T-helper 17 cell (primary cell): Measurements from ENCODE around the gene HIPK1. TPM values are rescaled to one million over a fixed set of nuclear protein-coding genes. Genes with fewer than 3 reads are reported as not detected.
"Not testable (repeated sequence)": the region's sequence is repeated elsewhere in the genome, so short reads cannot be mapped to it uniquely, and the experiment has no call there.

Experiments
- ATAC-seq: fragments of 150-1000 bp; cut with Tn5 transposase; 2 replicates; pipeline ENCODE4 v1.10.0; 2021; ENCODE audit warnings: mild to moderate bottlenecking, moderate library complexity
- DNase-seq, 3 donors: peaks; one replicate each; pipeline versions ENCODE4 v3.0.0 to v3.0.0-alpha.2; 2020 to 2021
- H3K9me3 ChIP-seq: one replicate; pipeline ENCODE4 v1.7.0; 2013; ENCODE audit warnings: low read length, mild to moderate bottlenecking; ENCODE audit not compliant: control insufficient read depth, poor library complexity, severe bottlenecking
- H3K27ac Mint-ChIP-seq: one replicate; pipeline ENCODE4 v1.8.0; 2022; ENCODE audit warnings: mild to moderate bottlenecking, moderate library complexity, mixed read lengths
- H3K27me3 Mint-ChIP-seq: one replicate; pipeline ENCODE4 v1.8.0; 2022; ENCODE audit warnings: mixed read lengths
- H3K36me3 Mint-ChIP-seq: one replicate; pipeline ENCODE4 v1.8.0; 2022; ENCODE audit warnings: low read depth, mixed read lengths
- H3K4me1 Mint-ChIP-seq: one replicate; pipeline ENCODE4 v1.8.0; 2022; ENCODE audit warnings: mild to moderate bottlenecking, mixed read lengths
- H3K4me3 Mint-ChIP-seq: one replicate; pipeline ENCODE4 v1.8.0; 2022; ENCODE audit warnings: mild to moderate bottlenecking, moderate library complexity, mixed read lengths
- total RNA-seq, 4 donors: library from RNA in 2 of 4; stranded (reverse) in 2 of 4; gene quantifications; one replicate each; pipeline ENCODE4 v1.2.3 and lab custom pipeline; 2022 to 2026

Gene HIPK1
- total RNA-seq, 2 donors from 2014 or later = 228 to 253 TPM

DNA sequence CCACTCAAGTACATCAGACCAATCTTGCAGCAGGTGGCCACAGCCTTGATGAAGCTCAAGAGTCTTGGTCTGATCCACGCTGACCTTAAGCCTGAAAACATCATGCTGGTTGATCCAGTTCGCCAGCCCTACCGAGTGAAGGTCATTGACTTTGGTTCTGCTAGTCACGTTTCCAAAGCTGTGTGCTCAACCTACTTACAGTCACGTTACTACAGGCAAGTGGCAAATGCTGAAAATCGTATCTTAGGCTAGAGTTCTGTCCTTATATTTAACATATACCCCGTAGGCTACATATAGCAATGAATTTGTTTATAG is 12.1 kb downstream of the HIPK1 start:
- peak overlapping the region; percentile 89 for H3K4me3 Mint-ChIP-seq
- H3K36me3 Mint-ChIP-seq = peaks cover 12% of the 10 kb centered on the region
- peak overlapping the region; percentile 93 for H3K27ac Mint-ChIP-seq
- no peaks in the 10 kb centered on the region for H3K9me3 ChIP-seq
- no peaks in the 10 kb centered on the region for H3K27me3 Mint-ChIP-seq
- peak; percentile 2 for ATAC-seq
- DNase-seq = no peak
- peaks cover 62% of the 10 kb centered on the region for H3K4me1 Mint-ChIP-seq

DNA sequence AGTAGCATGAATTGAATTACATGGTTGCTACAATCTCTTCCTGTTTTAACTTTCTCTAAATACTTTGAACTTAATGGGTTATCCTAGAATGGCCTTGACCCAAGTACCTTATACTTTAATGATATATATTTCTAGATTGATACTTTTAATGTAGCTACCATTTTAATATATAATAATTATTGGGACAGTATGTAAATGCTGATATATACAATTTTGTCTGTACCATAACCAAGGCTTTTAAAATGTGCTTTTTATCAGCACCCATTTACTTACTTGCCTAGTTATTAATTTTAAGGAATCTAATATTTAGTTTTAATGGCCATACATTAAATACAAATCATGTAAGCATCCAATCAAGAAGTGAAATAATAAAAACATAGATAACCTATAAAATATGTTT is 13.4 kb downstream of the HIPK1 start:
- Mint-ChIP-seq H3K27me3 (no peaks in the 10 kb centered on the region), H3K36me3 (peaks cover 8% of the 10 kb centered on the region), H3K4me1 (peaks cover 63% of the 10 kb centered on the region), H3K27ac (peak overlapping the region; percentile 93), H3K4me3 (no peak overlapping the region)
- H3K9me3 ChIP-seq = no peaks in the 10 kb centered on the region
- no peak for DNase-seq
- ATAC-seq = no peak

DNA sequence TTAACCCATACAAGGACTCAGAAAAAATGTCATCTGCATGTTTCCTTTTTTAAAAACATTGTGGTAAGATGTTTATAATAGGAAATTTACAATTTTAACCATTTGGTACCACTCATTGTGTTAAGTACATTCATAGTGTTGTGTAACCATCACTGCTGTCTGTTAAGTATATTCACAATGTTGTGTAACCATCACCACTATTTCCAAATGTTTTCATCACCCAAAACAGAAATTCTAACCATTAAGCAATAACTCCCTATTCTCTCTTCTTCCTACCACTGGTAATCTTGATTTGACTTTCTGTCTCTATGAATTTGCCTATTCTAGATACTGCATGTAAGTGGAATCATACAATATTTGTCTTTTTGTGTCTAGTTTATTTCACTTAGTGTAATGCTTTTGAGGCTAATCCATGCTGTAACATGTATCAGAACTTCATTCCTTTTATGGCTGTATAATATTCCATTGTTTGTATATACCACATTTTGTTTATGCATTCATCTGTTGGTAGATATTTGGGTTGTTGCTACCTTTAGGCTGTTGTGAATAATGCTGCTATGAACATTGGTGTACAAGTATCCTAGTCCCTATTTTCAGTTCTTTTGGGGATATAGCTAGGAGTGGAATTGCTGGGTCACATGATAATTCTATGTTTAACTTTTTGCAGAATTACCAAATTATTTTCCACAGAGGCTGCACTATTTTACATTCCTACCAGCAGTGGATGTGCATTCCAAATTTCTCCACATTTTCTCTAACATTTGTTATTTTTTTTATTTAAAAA is 14.1 kb downstream of the HIPK1 start:
- ATAC-seq (no peak), DNase-seq (no peak)
- H3K36me3 Mint-ChIP-seq = peaks cover 6% of the 10 kb centered on the region
- H3K9me3 ChIP-seq = no peaks in the 10 kb centered on the region
- H3K27me3 Mint-ChIP-seq = no peaks in the 10 kb centered on the region
- peaks cover 62% of the 10 kb centered on the region for H3K4me1 Mint-ChIP-seq
- peak overlapping the region; percentile 93 for H3K27ac Mint-ChIP-seq
- H3K4me3 Mint-ChIP-seq = no peak overlapping the region

DNA sequence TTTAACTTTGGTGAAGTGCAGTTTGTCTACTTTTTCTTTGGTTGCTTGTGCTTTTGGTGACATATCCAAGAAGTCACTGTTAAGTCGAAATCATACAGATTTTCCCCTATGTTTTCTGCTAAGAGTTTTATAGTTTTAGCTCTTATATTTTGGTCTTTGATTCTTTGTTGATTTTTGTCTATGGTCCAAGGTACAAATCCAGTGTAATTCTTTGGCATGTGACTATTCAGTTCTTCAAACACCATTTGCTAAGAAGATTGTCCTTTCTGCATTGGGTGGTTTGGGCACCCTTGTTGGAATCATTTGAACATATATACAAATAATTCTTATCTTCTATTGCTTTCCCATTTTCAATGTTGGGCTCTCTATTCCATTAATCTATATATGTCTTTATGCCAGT is 16.2 kb downstream of the HIPK1 start:
- Mint-ChIP-seq H3K36me3 (peaks cover 2% of the 10 kb centered on the region), H3K4me3 (no peak overlapping the region), H3K4me1 (peaks cover 52% of the 10 kb centered on the region), H3K27me3 (no peaks in the 10 kb centered on the region), H3K27ac (peak overlapping the region; percentile 93)
- ATAC-seq = no peak
- no peaks in the 10 kb centered on the region for H3K9me3 ChIP-seq
- no peak for DNase-seq

DNA sequence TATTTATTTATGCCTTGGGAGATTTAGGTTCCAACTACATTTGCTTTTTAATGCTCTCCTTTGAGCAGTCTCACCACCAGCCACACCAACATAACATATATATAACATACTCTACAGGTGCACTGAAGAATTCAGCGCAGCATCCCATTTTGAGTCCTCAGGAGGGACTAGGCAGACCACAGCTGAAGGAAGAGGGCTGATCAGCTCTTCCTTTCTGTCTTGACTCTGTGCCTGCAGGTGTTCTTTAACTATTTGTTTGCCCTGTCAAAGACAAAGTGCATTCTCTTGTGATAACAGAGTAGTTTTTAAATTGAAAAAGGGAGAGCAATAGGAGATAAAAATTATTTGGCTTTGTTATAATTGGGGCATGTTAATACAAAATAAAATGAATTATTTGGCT is 17.0 kb downstream of the HIPK1 start:
- ATAC-seq = peak; percentile 42
- no peaks in the 10 kb centered on the region for H3K27me3 Mint-ChIP-seq
- no peaks in the 10 kb centered on the region for H3K9me3 ChIP-seq
- peaks cover 2% of the 10 kb centered on the region for H3K36me3 Mint-ChIP-seq
- no peak for DNase-seq
- H3K4me1 Mint-ChIP-seq = peaks cover 48% of the 10 kb centered on the region
- peak overlapping the region; percentile 82 for H3K4me3 Mint-ChIP-seq
- H3K27ac Mint-ChIP-seq = peak overlapping the region; percentile 93

DNA sequence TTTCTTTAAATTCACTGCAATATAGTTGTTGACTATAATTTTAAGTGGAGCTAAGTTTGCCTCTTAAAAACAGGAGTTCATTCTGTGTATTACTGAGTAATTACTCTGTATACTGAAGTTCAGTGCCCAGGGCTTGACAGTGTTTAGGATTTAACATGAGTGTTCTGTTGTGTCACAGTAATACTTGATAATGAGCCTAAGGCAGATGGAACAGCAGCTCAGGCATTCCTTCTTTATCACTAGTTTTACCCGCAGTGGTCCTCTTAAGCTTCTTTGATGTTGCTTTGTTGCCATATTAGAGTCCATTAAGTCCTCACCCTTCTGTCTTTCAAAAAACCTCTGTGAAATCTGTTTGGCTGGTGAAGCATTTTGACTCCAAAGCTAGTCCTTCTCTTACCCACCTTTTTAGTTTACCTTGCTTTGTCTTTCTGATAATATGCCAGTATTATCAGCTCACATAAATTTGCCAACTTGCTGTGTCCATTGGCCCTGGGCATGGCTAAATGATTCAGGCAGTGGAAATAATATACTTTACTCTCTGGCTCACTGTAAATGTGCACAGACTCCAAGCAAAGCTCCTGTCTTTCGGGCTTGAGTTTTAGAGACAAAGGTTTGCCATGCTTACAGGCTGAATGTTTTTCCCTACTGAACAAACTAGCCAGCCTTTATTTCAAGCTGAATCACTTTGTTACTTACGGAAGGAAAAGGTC is 17.7 kb downstream of the HIPK1 start:
- Mint-ChIP-seq H3K27ac (peak overlapping the region; percentile 93), H3K27me3 (no peaks in the 10 kb centered on the region), H3K4me3 (peak overlapping the region; percentile 82), H3K4me1 (peaks cover 46% of the 10 kb centered on the region), H3K36me3 (peaks cover 2% of the 10 kb centered on the region)
- peak; percentile 35 for ATAC-seq
- H3K9me3 ChIP-seq = no peaks in the 10 kb centered on the region
- no peak for DNase-seq

DNA sequence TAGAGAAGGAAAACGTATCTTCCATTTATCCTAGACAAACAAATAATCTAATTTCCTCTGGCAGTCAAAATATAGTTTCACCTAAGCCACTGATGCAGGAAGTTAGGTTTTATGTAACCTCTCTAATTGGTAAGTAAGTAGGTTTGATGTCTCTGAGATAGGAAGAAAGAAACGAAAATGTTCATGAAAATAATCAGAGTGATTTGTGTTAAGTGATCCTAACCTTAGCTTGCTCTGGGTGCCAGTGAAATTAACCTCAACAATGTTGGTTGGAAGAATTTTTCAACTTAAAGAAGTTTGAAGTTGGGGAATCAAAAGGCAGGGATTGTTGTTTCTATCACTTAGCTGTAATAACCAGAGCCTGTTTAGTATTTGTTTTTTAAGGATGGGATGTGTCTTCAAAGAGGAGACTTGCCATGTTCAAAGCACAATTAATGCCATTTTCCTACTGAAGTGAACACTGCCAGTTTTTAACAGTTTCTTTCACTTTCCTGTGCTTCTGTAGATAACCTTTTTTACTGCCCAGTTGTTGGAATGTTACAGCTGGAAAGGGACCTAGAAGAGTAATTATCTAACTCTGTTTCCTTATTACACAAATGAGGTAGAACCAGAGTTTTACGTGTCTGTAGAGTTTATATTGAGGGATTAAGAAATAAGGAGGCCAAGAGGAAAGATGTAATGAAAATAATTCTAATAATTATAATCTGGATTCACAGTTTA is 18.4 kb downstream of the HIPK1 start:
- Mint-ChIP-seq H3K4me1 (peaks cover 42% of the 10 kb centered on the region), H3K27me3 (no peaks in the 10 kb centered on the region), H3K27ac (peak overlapping the region; percentile 93), H3K36me3 (peaks cover 2% of the 10 kb centered on the region), H3K4me3 (peak overlapping the region; percentile 82)
- H3K9me3 ChIP-seq = no peaks in the 10 kb centered on the region
- ATAC-seq (peak; percentile 69), DNase-seq (no peak)

DNA sequence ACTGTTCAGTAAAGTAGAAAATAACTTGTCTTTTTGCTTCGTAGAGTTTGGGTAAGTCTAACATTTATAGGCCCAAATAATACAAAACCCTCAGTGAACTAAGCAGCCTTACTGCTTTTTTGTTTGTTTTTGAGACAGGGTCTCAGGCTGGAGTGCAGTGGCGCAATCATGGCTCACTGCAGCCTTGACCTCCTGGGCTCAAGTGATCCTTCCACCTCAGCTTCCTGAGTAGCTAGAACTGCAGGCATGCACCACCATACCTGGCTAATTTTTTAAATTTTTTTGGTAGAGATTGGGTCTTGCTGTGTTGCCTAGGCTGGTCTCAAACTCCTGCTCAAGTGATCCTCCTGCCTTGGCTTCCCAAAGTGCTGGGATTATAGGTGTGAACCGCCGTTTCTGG is 19.0 kb downstream of the HIPK1 start:
- ATAC-seq, H3K27me3 Mint-ChIP-seq, DNase-seq, H3K9me3 ChIP-seq, H3K36me3 Mint-ChIP-seq: not testable (repeated sequence)
- peak overlapping the region; percentile 93 for H3K27ac Mint-ChIP-seq
- peaks cover 40% of the 10 kb centered on the region for H3K4me1 Mint-ChIP-seq
- peak overlapping the region; percentile 65 for H3K4me3 Mint-ChIP-seq

DNA sequence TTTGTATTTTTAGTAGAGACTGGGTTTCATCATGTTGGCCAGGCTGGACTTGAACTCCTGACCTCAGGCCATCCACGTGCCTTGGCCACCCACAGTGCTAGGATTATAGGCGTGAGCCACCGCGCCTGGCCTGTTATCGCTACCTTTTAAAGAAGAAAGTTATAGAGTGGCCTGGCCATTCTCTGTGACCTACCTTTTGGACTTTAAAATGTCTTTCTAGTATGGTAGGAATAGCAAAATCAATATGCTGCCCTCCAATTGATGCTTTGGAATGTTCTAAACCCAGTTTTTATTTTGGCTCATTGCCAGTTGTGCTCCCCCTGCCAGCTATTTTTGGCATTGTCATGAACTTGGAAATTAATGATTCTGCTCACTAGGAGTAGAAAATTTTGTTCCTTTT is 19.9 kb downstream of the HIPK1 start:
- DNase-seq = no peak
- Mint-ChIP-seq H3K36me3 (no peaks in the 10 kb centered on the region), H3K27me3 (no peaks in the 10 kb centered on the region), H3K27ac (peak overlapping the region; percentile 93), H3K4me3 (peak overlapping the region; percentile 45), H3K4me1 (peaks cover 43% of the 10 kb centered on the region)
- no peaks in the 10 kb centered on the region for H3K9me3 ChIP-seq
- ATAC-seq = no peak

DNA sequence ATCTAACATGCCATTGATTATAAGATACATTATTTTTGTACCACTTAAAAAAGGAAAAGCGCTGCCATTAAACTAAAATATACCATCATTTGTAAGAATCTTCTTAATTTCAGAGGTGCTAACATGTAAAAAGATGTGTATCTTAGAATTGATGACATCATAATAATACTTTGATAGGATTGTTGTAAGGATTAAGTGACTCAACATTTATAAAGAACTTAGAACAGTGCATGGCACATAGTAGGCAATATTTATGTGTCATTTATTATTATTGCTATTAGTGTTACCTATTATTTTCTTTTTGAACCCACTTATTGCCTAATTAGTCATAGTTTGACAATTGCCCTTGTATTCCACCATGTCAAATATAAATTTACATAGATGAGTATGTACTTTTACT is 21.8 kb downstream of the HIPK1 start:
- peak overlapping the region; percentile 65 for H3K27ac Mint-ChIP-seq
- peaks cover 42% of the 10 kb centered on the region for H3K4me1 Mint-ChIP-seq
- no peaks in the 10 kb centered on the region for H3K27me3 Mint-ChIP-seq
- ATAC-seq (no peak), DNase-seq (no peak)
- no peaks in the 10 kb centered on the region for H3K36me3 Mint-ChIP-seq
- H3K4me3 Mint-ChIP-seq = no peak overlapping the region
- no peaks in the 10 kb centered on the region for H3K9me3 ChIP-seq

DNA sequence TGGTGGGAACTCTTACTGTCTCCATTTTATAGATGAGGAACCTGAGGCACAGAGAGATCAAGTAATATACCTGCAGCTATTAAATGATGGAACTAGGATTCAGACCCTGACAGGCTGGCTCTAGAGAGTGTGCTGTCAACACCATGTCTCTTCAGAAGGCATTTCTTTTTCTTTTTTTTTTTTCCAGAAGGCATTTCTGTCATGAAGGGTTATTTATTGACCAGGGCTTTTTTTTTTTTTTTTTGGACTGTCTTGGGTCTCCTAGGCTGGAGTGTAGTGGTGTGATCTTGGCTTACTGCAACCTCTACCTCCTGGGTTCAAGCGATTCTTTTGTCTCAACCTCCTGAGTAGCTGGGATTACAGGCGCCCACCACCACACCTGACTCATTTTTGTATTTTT is 22.6 kb downstream of the HIPK1 start:
- H3K27ac Mint-ChIP-seq = peak overlapping the region; percentile 67
- DNase-seq (no peak), ATAC-seq (no peak)
- H3K4me1 Mint-ChIP-seq = peaks cover 41% of the 10 kb centered on the region
- no peaks in the 10 kb centered on the region for H3K9me3 ChIP-seq
- no peak overlapping the region for H3K4me3 Mint-ChIP-seq
- H3K27me3 Mint-ChIP-seq = no peaks in the 10 kb centered on the region
- peaks cover 2% of the 10 kb centered on the region for H3K36me3 Mint-ChIP-seq

DNA sequence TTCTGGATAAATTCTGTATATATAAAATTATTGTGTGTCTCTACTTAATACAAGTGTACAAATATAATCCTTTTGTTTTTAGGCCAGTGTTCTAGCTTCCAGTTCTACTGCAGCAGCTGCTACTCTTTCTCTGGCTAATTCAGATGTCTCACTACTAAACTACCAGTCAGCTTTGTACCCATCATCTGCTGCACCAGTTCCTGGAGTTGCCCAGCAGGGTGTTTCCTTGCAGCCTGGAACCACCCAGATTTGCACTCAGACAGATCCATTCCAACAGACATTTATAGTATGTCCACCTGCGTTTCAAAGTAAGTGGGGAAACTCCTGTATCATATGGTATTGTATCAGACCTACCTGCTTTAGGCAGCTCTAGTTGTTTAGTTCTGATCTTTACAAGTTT is 28.9 kb downstream of the HIPK1 start:
- Mint-ChIP-seq H3K27ac (no peak overlapping the region), H3K27me3 (no peaks in the 10 kb centered on the region), H3K4me1 (peaks cover 19% of the 10 kb centered on the region), H3K4me3 (no peak overlapping the region), H3K36me3 (peaks cover 8% of the 10 kb centered on the region)
- DNase-seq (no peak), ATAC-seq (peak; percentile 25)
- H3K9me3 ChIP-seq = no peaks in the 10 kb centered on the region

DNA sequence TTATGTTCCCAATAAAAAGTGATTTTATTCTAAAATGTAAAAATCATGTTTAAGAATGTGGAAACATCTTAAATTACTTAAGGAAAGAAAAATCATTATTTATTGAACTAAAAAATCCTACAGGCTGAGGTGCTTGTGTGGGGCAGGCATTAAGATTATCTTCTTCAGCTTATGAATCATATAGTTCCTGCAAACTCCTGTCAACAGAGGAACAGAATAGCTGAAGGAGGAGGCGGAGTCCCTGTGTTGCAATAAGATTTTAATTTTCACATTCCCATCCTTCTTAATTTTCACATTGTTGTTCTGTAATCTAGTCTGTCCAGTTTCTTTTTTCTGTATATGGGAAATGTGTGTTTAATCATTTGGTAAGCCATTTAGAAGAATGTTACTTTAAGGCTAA is 29.6 kb downstream of the HIPK1 start:
- H3K9me3 ChIP-seq = no peaks in the 10 kb centered on the region
- ATAC-seq (no peak), DNase-seq (no peak)
- Mint-ChIP-seq H3K4me3 (peak overlapping the region; percentile 43), H3K4me1 (peaks cover 23% of the 10 kb centered on the region), H3K27me3 (no peaks in the 10 kb centered on the region), H3K36me3 (peaks cover 11% of the 10 kb centered on the region), H3K27ac (peak overlapping the region; percentile 78)
